HG03175 (cell line): Measurements from ENCODE around the gene EHMT1.

ENCODE experiments used
- ATAC-seq: cut with Tn5 transposase; IDR thresholded peaks from one replicate; pipeline ENCODE4 v1.9.1; 2021; ENCODE audit warnings: mild to moderate bottlenecking, moderate library complexity; ENCODE audit not compliant: unreplicated experiment

The EHMT1 gene

DNA sequence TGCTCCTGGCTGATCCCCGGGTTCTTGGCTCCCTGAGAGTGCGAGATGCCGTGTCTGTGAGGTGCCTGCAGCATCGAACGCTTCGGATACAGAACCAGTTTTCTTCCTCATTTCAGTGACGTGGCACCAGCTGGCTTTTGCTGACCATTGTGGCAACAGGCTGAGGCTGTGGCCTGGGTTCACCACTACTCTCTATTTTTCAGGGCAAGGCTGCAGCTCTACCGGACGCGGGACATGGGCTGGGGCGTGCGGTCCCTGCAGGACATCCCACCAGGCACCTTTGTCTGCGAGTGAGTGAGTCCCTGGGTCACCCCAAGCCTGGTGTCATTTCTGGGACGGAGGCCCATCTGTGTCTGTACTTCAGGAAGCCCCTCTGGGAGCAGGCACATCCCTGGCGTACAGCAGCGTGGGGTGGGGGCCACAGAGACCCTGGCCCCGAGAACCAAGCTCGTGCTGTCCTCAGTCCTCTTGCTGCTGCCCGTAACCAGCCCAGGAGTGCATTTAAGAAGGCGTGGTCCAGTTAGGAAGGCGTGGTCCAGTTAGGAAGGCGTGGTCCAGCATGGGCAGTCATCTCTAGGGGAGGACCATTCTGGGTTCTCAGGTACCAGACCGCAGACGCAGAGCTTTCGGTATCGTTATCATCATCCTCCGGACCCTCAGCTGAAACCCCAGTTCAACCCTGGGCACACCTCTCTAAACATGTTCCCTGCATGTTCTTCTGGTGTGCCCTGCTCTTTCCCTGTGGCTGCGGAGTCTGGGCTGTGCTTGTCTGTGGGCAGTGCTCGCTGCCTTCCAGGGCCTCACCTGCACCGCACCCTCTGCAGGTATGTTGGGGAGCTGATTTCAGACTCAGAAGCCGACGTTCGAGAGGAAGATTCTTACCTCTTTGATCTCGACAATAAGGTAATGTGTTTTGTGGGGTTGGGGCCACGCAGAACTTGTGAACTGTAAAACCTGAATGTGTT, 198.7 kb downstream of the EHMT1 start:
- no peak for ATAC-seq

DNA sequence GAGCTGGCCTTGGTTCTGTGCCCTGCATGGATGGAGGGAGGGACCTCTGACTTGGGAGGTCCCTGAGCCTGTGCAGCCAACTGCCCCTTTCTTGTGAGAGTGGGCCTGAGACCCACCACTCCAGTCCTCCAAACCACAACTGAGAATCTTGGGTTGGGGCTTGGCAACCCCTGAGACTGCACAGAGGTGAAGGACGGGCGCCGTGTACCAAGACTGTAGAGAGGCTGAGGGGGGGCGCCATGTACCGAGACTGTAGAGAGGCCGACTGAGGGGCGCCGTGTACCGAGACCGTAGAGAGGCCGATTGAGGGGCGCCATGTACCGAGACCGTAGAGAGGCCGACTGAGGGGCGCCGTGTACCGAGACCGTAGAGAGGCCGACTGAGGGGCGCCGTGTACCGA, 199.5 kb downstream of the EHMT1 start:
- no peak for ATAC-seq

DNA sequence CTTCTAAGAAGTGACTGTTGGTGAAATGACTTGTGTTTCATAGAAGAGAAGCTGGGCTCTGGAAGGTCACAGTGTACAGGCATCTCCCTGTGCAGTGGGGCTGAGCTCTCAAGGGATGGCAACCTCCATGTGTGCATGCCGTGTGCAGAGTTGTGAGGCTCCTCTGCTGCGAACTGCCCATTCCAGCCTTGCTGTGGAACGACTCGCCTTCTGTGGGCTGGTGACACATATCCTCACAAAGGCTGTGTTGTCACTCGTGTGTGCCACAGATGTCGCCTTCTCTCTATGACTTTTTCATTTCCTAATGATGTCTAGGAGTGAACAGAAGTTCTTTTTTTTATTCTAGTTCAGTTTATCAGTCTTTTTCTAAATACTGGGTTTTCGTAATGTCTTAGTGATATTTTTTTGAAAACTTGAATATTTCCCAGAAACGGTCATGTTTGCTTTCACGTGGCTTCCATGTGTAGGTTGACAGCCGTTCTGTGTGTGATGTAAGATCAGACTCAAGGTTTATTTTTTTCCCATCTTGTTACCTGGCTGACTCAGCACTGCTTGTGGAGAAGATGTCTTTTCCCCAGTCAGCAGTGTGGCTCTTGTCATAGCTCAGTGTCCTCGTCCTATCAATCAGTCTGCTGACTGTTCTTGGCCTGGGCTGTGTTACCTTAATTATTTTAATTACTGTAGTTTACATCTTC, 201.5 kb downstream of the EHMT1 start:
- no peak for ATAC-seq

DNA sequence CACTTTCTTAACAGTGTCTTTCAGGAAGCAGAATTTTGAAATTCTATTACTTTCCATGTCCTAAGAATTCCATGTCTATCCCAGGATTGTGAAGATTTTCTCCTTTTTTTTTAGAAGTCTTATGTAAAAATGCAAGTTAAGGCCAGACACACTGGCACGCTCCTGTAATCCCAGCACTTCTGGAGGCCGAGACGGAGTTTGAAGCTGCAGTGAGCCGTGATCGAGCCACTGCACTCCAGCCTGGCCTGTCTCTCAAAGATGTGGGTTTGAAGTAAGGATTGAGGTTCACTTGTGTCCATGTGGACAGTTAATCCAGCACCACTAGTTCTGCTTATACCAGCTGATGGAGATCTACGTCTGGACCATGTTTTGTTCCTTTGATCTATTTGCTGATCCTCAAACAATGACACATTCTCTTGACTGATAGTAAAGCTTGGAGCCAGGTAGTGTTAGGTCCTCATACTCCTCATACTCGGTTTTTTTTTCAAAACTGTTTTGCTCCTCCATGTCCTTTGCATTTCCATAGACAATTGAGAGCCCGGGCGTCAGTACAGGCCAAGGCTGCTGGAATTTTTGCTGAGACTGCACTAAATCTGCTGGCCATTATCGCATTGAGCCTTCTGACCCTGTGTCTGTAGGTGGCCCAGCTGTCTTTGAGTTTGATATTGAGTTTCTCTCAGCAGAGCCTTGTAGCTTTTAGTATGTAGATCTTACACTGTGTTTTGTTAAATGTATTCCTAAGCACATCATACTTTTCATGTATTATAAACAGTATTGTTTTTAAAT, 205.4 kb downstream of the EHMT1 start:
- no peak for ATAC-seq

DNA sequence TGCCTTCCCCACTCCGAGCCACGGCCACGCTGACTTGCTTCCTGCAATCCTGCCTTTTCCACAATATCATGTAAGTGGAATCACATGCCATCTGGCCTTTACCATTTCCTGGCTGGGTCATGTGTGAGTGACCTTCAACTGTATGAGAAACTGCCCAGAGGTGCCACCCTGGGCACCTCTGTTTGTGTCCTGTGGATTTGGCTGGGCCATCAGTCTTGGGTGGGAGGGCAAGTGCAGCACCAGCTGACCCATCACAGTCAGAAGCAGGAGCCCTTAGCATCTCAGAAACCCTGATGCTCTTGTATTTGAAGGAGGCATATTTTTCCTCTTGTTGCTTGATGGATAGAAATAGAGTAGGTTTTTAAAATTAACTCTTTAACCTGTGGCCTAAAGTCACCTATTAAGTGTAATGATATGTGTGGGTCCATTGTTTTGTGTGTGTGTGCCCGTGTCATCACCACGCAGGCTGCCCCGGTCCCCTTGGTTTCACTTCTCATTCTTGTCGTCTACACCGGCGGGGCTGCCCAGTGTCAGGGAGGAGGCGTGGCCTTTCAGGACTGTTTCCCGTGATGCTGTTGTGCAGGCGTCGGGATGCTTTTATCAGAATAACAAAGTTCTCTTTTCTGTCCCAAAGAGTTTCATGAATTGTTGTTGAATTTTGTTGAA, 206.7 kb downstream of the EHMT1 start:
- ATAC-seq: no peak

DNA sequence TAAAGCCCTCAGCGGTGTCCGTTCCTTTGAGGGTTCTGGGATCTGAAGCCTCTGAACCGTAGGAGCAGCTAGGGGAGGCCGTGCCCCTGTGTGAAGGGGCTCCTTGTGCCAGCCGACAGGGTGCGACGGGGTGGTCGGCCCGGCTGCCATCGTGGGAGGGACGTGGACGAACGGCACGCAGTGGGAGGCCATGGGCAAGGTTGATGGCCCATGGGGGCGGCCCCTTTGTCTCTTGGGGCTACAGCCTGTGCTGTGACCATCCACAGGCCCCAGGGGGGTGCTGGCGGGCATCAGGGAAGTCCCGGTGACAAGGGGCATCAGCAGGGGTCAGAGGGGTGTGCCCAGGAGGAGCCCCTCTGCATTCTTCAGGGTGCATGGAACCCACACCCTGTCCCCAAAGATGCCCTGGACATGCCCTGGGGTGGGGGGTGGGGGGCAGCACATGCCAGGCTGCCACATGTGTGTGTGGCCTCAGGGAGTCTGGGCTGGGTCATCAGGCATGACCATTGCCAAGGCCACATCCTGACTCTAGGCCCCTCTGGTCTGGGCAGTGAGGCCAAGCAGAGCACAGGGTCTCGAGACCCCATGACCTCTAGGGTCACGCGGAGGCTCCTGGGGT, 209.2 kb downstream of the EHMT1 start:
- no peak for ATAC-seq

DNA sequence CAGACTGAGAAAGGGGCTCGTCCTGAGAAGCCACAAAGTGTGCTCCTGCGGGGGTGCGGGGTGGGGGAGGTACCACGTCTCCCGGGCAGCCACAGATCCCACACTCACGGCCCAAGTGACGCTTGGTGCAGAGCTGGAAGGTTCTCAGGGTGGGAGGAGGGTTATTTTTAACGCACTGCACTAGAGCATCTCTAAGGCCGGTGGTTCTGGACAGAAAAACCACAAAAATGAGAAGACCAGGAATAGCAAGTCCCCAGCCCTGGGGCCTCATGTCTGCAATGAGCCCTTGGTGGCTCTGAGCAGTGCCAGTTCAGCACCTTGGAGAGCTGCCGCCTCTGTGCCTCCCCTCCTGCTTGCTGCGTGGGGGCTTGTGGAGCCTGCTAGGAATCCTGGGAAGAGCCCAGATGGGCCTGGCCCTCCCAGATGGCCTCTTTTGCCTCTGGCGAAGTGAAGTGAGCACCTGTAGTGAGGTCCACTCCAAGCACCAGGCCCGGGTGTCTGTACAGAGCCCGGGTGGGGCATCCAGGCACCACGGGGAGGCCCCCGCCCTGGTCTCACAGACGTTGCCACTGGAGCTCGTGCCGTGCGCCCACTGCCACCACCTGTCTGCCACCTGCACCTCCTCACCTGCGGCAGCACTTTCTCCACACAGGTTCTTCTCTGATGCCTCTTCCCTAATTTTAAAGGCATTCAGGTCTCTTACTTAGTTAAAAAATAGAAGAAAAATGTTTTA, 209.9 kb downstream of the EHMT1 start:
- no peak for ATAC-seq

DNA sequence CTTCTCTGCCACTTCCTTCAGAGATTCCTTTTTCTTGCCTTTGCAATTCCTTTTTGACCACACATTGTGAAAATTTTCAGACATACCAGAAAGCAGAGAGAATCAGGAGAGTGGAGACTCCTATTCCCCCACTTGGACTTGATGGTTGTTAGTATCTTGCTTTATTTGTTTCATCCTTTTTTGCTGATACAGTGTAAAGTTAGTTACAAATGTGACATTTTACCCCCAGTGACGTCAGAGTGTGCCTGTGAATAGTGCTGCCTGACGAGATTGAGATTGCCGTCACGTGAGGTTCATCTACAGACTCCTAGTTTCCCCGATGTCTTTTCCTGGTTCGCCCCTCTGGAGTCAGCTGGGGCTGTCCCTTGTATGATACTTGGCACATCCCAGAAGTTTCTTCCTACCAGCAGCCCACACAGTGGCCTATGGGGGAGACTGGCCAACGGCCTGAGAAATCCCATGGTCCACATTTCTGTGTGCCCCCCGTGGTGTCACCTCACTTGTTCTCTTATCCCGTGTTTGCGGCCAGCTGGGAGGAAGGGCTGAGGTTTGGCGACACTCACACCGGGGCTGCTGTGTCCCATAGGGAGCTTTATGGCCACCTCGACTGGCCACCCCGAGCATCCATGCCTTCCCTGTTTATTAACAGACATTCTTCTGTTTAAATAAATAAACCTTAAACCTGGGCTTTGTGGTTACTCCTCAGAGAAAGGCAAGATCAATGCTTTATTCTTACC, 210.6 kb downstream of the EHMT1 start:
- no peak for ATAC-seq

DNA sequence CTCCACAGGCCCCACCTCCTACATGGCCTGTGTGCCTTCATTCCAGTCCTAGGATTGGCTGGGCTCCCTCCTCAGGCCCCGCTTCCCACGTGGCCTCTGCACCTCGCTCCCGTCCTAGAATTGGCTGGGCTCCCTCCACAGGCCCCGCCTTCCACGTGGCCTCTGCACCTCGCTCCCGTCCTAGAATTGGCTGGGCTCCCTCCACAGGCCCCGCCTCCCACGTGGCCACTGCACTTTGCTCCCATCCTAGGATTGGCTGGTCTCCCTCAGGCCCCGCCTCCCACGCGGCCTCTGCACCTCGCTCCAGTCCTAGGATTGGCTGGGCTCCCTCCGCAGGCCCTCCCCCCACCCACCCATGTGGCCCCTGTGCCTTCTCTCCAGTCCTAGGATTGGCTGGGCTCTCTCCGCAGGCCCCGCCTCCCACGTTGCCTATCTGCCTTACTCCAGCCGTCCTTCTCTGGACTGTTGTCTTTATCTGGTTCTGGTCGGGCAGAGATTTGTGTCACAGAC, 213.4 kb downstream of the EHMT1 start:
- ATAC-seq: no peak

DNA sequence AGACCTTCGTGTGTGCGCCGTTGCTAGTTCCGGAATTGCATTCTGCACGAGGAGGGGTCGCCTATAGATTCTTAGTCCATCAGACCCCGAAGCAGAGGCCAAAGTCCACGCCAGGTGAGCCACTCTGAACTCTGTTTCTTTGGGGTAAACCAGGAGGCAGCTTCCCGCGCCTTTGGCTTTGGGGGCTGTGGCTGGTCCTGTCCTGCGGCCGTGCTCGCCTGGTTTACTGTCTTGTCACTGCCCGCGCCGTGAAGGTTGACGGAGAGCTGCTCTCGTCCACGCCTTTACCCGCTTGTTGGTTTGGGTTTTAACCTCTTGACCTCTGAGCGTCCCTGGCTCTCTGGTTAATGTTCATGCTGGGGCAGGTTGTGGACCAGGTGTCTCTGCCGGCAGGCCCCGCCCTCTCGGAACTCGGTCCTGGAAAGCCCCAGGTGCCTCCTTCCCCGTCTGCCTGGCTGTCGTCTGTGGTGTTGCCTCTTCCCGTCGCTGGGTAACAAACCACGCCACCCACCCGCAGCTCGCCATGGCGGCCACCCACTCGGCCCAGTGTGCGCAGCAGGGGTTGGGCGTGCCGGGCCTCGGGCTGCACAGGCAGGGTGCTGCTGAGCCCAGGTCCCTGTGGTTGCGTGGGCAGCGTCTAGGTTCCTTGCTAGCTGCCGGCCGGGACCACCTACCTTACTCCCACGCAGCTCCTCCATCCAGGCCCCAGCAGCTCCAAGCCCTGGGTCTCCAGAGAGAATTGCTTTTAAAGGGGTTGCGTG, 214.2 kb downstream of the EHMT1 start:
- ATAC-seq: no peak

DNA sequence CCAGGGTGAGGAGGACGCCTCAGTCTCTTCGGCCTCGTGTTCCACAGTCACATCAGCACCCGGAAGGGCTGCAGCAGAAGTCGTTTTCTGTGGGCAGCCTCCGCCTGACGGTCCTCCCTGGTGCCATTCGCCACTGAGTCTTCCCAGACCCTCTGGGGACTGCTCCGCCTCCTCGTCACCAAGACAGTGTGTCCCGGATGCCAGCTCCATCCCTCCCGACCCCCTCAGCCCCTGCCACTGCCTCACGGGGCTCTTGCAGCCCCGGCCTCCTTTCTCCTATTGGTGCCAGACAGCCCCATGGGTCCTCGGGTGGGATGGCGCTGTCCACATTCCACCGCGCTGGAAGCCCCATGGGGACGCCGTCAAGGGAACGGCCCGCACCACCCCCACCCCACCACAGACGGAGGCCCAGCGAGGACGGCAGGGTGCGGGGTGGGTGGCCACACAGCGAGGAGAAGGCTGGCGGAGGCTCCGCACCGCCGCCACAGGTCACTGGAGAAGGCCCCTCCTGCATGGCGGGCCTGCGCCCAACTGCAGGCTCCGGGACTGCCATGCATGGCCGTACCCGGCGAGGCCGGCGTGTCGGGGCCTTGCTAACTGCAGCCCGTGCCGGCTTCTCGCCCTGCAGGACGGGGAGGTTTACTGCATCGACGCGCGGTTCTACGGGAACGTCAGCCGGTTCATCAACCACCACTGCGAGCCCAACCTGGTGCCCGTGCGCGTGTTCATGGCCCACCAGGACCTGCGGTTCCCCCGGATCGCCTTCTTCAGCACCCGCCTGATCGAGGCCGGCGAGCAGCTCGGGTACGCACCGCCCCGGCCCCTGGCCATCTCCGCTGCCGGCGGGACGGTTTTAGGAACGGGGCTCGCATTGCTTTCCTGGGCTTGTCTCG, 215.2 kb downstream of the EHMT1 start:
- ATAC-seq: no peak

DNA sequence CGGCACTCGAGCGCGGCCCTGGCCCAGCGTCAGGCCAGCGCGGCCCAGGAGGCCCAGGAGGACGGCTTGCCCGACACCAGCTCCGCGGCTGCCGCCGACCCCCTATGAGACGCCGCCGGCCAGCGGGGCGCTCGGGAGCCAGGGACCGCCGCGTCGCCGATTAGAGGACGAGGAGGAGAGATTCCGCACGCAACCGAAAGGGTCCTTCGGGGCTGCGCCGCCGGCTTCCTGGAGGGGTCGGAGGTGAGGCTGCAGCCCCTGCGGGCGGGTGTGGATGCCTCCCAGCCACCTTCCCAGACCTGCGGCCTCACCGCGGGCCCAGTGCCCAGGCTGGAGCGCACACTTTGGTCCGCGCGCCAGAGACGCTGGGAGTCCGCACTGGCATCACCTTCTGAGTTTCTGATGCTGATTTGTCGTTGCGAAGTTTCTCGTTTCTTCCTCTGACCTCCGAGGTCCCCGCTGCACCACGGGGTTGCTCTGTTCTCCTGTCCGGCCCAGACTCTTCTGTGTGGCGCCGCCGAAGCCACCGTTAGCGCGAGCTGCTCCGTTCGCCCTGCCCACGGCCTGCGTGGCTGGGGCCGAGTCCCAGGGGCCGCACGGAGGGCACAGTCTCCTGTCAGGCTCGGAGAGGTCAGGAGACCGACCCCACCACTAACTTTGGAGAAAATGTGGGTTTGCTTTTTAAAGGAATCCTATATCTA, 216.2 kb downstream of the EHMT1 start:
- no peak for ATAC-seq

DNA sequence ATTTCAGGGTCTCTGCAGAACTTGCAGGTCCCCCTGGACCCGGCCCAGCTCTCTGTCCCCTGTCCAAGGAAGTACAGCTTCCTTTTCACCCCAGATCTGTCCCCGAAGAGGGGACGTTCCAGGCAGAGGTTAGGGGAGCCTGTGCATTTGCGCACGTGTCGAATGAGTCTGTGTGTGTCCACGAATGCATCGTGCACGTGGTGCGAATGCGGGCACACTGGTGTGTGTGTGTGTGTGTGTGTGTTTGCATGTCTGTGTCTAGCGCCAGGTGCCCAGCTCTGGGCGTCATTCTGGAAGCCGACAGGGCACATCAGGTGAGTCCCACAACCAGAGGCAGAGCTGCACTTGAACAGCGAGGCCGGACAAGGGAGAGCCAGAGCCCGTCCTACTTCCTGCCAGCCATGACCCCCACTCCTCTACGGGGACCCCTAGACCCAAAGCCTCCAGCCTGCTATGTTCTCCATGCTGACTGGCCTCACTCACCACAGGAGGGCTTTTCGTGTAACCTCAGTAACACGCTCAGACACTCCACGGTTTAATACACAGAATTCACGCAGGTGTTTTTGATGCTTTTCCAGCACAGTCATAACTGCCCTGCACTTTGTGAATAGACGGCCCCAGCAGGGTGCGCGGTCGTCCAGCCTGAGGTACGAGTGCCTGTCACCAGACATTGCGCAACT, 217.5 kb downstream of the EHMT1 start:
- ATAC-seq: no peak

DNA sequence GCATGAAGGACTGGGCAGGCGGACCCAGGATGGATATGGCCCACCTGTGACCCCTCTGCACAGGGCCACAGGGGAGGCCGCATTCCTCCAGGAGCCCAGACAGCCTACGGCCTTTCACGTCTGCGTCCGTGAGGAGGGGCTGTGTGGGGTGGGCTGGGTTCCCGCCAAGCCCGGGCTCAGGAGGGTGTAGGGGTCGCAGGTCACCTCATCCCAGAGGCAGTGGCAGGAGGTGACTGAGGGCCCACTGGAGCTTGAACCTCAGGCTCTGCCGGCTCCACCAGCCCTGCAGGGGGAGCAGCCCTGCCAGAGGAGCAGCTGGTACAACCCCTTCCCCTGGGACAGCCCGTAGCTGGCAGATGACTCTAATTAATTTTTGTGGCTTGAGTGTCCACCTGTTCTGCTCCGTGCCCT, 218.0 kb downstream of the EHMT1 start:
- ATAC-seq: no peak

DNA sequence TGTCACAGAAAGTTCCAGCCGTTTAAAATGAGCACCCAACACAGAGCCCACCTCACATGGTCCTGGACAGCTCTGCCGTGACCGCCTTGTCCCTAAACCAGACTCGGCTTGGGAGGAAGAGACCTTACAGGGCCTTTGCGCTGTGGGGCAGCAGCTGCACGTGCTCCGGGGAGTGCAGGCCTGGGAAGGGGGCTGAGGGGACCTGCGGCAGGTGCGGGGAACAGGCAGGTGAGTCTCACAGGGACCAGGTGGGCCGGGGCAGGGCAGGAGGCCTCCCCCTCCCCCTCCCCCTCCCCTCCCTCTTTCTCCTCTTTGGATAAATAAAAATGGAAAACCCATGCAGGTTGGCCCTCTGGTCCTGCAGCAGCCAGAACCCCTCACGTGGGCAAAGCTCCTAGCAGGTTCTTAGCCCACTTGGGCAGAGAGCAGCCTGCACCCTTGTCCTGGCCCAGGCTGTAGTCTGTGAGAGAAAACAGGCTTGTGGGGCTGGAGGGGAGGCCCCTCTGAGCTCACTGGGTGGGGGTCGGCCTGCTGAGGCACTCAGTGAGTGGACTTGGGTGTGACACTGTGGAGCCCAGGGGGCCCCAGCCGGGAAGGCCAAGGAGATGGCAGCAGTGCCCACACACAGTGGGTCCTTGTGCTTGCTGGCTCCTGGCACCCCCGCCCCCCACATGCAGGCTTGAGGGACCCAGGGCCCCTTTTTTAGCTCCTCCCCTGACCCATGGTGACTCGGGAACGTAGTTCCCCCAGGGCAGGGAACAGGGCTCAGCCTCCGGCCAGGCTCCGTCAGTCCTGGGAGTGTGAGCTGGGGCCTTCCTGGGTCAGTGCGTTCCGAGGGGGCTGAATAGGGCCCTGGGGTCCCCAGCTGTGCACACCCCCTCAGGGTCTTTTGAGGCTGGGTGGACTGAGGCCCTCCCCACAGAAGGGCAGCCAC, 218.8 kb downstream of the EHMT1 start:
- no peak for ATAC-seq
